ENCODE measurements around the gene HSD17B2.

HSD17B2 gene

DNA sequence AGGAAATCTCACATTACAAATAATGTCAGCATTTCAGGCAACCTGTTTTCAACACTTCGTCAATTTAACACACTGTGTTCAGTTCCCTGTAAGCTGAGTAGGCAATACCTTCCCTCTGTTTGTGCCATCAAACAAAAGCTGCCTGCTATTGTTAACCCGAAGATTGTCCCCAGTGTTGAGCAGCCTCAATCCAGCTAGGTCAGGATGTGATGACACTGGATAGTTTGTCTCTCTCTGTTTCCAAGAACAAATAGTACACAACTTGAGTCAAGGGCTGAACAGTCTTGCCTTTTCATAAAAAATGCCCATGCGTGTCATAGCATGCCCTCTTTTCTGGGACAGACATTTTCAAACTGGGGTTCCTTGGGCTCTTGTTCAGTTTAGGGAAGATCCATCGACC, 36.4 kb downstream of the HSD17B2 start:
- H2AFZ ChIP-seq (ENCODE audit: low read length): no peak overlapping the region
- H3K9ac ChIP-seq (ENCODE audit: low read length): no peak overlapping the region
- no peak overlapping the region for H3K4me2 ChIP-seq (ENCODE audit: low read length)
- no peaks in the 10 kb centered on the region for H3K79me2 ChIP-seq (ENCODE audit: insufficient read depth, low read length)
- H3K4me3 ChIP-seq (ENCODE audit: low read depth, low read length, poor library complexity, severe bottlenecking): no peak overlapping the region
- H3K27me3 ChIP-seq (ENCODE audit: insufficient read depth, low read length): no peaks in the 10 kb centered on the region
- H3K9me2 ChIP-seq (ENCODE audit: low read depth, low read length): no peaks in the 10 kb centered on the region
- H3K27ac ChIP-seq (ENCODE audit: low read depth, low read length, poor library complexity, severe bottlenecking): no peak overlapping the region
- H3F3A ChIP-seq (ENCODE audit: insufficient read depth, low read length): no peaks in the 10 kb centered on the region
- H3K4me1 ChIP-seq (ENCODE audit: insufficient read depth, low read length, severe bottlenecking): no peaks in the 10 kb centered on the region
- no peaks in the 10 kb centered on the region for H3K9me3 ChIP-seq (ENCODE audit: low read length)
- no peaks in the 10 kb centered on the region for H4K20me1 ChIP-seq (ENCODE audit: insufficient read depth, low read length)
- H3K36me3 ChIP-seq (ENCODE audit: insufficient read depth, low read length): no peaks in the 10 kb centered on the region
- TF ChIP-seq EZH2 (IDR thresholded peaks at IDR 0.05; ENCODE audit: borderline replicate concordance, low read length): no peak
- no peak for TF ChIP-seq CTCF (IDR thresholded peaks at IDR 0.05; ENCODE audit: low read length)

DNA sequence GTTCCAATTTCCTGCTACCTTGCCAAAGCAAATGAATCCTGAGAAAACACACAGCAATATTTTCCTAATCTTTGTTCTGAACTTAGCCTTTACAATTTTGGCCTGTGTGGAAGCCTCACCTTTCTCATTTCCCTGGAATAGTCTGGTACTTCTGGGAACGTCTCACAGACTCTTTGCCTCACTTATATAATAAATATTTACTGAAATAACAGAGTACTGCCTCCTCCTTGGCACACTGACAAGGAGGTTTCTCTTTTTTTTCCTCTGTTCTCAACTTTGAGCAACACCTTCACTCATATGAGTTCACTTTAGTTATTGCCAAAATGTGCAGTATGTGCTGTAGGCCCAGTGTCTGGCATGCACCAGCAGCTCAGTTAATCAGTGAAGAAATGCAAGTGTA, 37.3 kb downstream of the HSD17B2 start:
- Histone ChIP-seq H3K4me3 (ENCODE audit: low read depth, low read length, poor library complexity, severe bottlenecking) (no peak overlapping the region), H3K9me2 (ENCODE audit: low read depth, low read length) (no peaks in the 10 kb centered on the region), H3K36me3 (ENCODE audit: insufficient read depth, low read length) (no peaks in the 10 kb centered on the region), H3K4me2 (ENCODE audit: low read length) (no peak overlapping the region), H3K79me2 (ENCODE audit: insufficient read depth, low read length) (no peaks in the 10 kb centered on the region), H3K4me1 (ENCODE audit: insufficient read depth, low read length, severe bottlenecking) (no peaks in the 10 kb centered on the region), H3K27ac (ENCODE audit: low read depth, low read length, poor library complexity, severe bottlenecking) (no peak overlapping the region), H3F3A (ENCODE audit: insufficient read depth, low read length) (no peaks in the 10 kb centered on the region), H3K9ac (ENCODE audit: low read length) (no peak overlapping the region), H3K9me3 (ENCODE audit: low read length) (no peaks in the 10 kb centered on the region), H4K20me1 (ENCODE audit: insufficient read depth, low read length) (no peaks in the 10 kb centered on the region), H3K27me3 (ENCODE audit: insufficient read depth, low read length) (no peaks in the 10 kb centered on the region), H2AFZ (ENCODE audit: low read length) (no peak overlapping the region)
- TF ChIP-seq CTCF (IDR thresholded peaks at IDR 0.05; ENCODE audit: low read length): no peak
- no peak for TF ChIP-seq EZH2 (IDR thresholded peaks at IDR 0.05; ENCODE audit: borderline replicate concordance, low read length)

- Histone ChIP-seq H3F3A (ENCODE audit: insufficient read depth, low read length) (no peaks in the 10 kb centered on the region), H2AFZ (ENCODE audit: low read length) (no peak overlapping the region), H3K4me1 (ENCODE audit: insufficient read depth, low read length, severe bottlenecking) (no peaks in the 10 kb centered on the region), H3K9me3 (ENCODE audit: low read length) (no peaks in the 10 kb centered on the region), H3K27ac (ENCODE audit: low read depth, low read length, poor library complexity, severe bottlenecking) (no peak overlapping the region), H3K4me2 (ENCODE audit: low read length) (no peak overlapping the region), H3K9me2 (ENCODE audit: low read depth, low read length) (no peaks in the 10 kb centered on the region), H3K9ac (ENCODE audit: low read length) (no peak overlapping the region), H3K36me3 (ENCODE audit: insufficient read depth, low read length) (no peaks in the 10 kb centered on the region), H4K20me1 (ENCODE audit: insufficient read depth, low read length) (no peaks in the 10 kb centered on the region), H3K4me3 (ENCODE audit: low read depth, low read length, poor library complexity, severe bottlenecking) (no peak overlapping the region), H3K27me3 (ENCODE audit: insufficient read depth, low read length) (no peaks in the 10 kb centered on the region), H3K79me2 (ENCODE audit: insufficient read depth, low read length) (no peaks in the 10 kb centered on the region)
- no peak for TF ChIP-seq EZH2 (IDR thresholded peaks at IDR 0.05; ENCODE audit: borderline replicate concordance, low read length)
- TF ChIP-seq CTCF (IDR thresholded peaks at IDR 0.05; ENCODE audit: low read length): no peak
Observed at GRCh38 chr16:82074019-82074558, 39.0 kb downstream of the HSD17B2 start.
